A549 (cell line): Measurements from ENCODE around the gene ZGLP1. TPM values are rescaled to one million over a fixed set of nuclear protein-coding genes. Genes with fewer than 3 reads are reported as not detected.

Source experiments
- ATAC-seq, 2 experiments: fragments of 200-7000 bp in 1 of 2; fragments of >200 bp in 1 of 2; cut with Nextera tagmentation in 1 of 2; cut with Tn5 transposase in 1 of 2; 3 replicates each; pipeline versions ENCODE4 v1.8.0 to v1.9.1; 2018 to 2020; ENCODE audit warnings: mild to moderate bottlenecking in 1 of 2, moderate library complexity in 1 of 2
- CTCF ChIA-PET: fragments of 300-600 bp; sonication (Branson Sonifier 250); formaldehyde crosslinking; extraction: SDS; loops from one replicate; lab custom pipeline; 2021; ENCODE audit warnings: antibody characterized with exemption, inconsistent platforms; lab: Yijun Ruan, JAX
- POLR2A ChIA-PET: fragments of 350-600 bp; formaldehyde crosslinking; extraction: SDS; loops from one replicate; lab custom pipeline; 2021; ENCODE audit warnings: antibody characterized with exemption, inconsistent platforms; lab: Yijun Ruan, JAX
- DNase-seq, 2 experiments: peaks; one replicate each; pipeline versions ENCODE4 v3.0.0 to v3.0.0-alpha.2; 2011 to 2016; ENCODE audit warnings: low read depth in 1 of 2, low spot score in 1 of 2
- FAIRE-seq: peaks from 2 replicates; lab custom pipeline; 2011; peaks lifted over from hg19 to GRCh38; lab: Jason Lieb, UNC
- H3K27ac ChIP-seq, 2 experiments: fragments of >200 bp; sonication (Bioruptor Twin); formaldehyde crosslinking; 3 replicates each; pipeline ENCODE4 v1.5.1; 2016 to 2017
- H3K4me1 ChIP-seq: fragments of >200 bp; sonication (Bioruptor Twin); formaldehyde crosslinking; 3 replicates; pipeline ENCODE4 v1.6.1; 2016
- H3K4me2 ChIP-seq: fragments of >200 bp; sonication (Bioruptor Twin); formaldehyde crosslinking; 3 replicates; pipeline ENCODE4 v1.6.1; 2016
- H3K4me3 ChIP-seq: fragments of >200 bp; sonication (Bioruptor Twin); formaldehyde crosslinking; 3 replicates; pipeline ENCODE4 v1.5.1; 2016
- H3K9me3 ChIP-seq: fragments of >200 bp; sonication (Bioruptor Twin); formaldehyde crosslinking; 3 replicates; pipeline ENCODE4 v1.6.1; 2016
- CEBPB ChIP-seq, 2 experiments: fragments of >200 bp in 1 of 2; sonication (Bioruptor Twin) in 1 of 2; formaldehyde crosslinking in 1 of 2; IDR thresholded peaks; 2 replicates each; pipeline ENCODE4 v1.6.1; 2012 to 2016
- CHD2 ChIP-seq: fragments of 150-350 bp; IDR thresholded peaks from 2 replicates; pipeline ENCODE4 v1.6.1; 2014; ENCODE audit warnings: low read length; ENCODE audit not compliant: partially characterized antibody
- CHD4 ChIP-seq: fragments of 200-600 bp; sonication (generic); IDR thresholded peaks from 2 replicates; pipeline ENCODE4 v1.6.1; 2016; ENCODE audit warnings: antibody characterized with exemption, mild to moderate bottlenecking, borderline replicate concordance
- EHMT2 ChIP-seq: fragments of 200-600 bp; sonication (generic); IDR thresholded peaks from 2 replicates; pipeline ENCODE4 v1.6.1; 2016; ENCODE audit warnings: antibody characterized with exemption, low read depth, mild to moderate bottlenecking, moderate library complexity
- HDAC2 ChIP-seq: fragments of 200-600 bp; sonication (generic); IDR thresholded peaks from 2 replicates; pipeline ENCODE4 v1.6.1; 2016
- HEYL ChIP-seq: fragments of 250-450 bp; sonication (Bioruptor Pico); IDR thresholded peaks from 2 replicates; pipeline ENCODE4 v1.8.0; 2021; ENCODE audit warnings: mild to moderate bottlenecking, moderate library complexity
- HMGXB4 ChIP-seq: fragments of 250-450 bp; sonication (Bioruptor Pico); IDR thresholded peaks from 2 replicates; pipeline ENCODE4 v1.5.0; 2021; ENCODE audit warnings: mild to moderate bottlenecking, moderate library complexity, borderline replicate concordance
- HOXA7 ChIP-seq: fragments of 250-450 bp; sonication (Bioruptor Pico); IDR thresholded peaks from 2 replicates; pipeline ENCODE4 v1.5.0; 2020; ENCODE audit warnings: mild to moderate bottlenecking, moderate library complexity
- HOXB13 ChIP-seq: fragments of 250-450 bp; sonication (Bioruptor Pico); IDR thresholded peaks from 2 replicates; pipeline ENCODE4 v1.5.0; 2020; ENCODE audit warnings: low read depth, mild to moderate bottlenecking, moderate library complexity
- KDM5A ChIP-seq: fragments of 200-600 bp; sonication (generic); IDR thresholded peaks from 2 replicates; pipeline ENCODE4 v1.6.1; 2016; ENCODE audit warnings: antibody characterized with exemption, mild to moderate bottlenecking
- MAFK ChIP-seq: fragments of 450-650 bp; IDR thresholded peaks from 2 replicates; pipeline ENCODE4 v1.6.1; 2014; ENCODE audit not compliant: partially characterized antibody
- MAZ ChIP-seq: fragments of 150-350 bp; IDR thresholded peaks from 2 replicates; pipeline ENCODE4 v1.6.1; 2014; ENCODE audit warnings: antibody characterized with exemption, low read depth, low read length, borderline replicate concordance
- NR3C1 ChIP-seq: fragments of >200 bp; sonication (Bioruptor Twin); formaldehyde crosslinking; IDR thresholded peaks from 3 replicates; pipeline ENCODE4 v1.6.1; 2017
- RAD21 ChIP-seq, 2 experiments: fragments of >200 bp in 1 of 2; sonication (Bioruptor Twin) in 1 of 2; formaldehyde crosslinking in 1 of 2; IDR thresholded peaks in 1 of 2; conservative IDR thresholded peaks in 1 of 2; 2 replicates in 1 of 2; 3 replicates in 1 of 2; pipeline ENCODE4 v1.6.1; 2012 to 2018; ENCODE audit warnings: inconsistent platforms in 1 of 2
- RARB ChIP-seq: fragments of 250-450 bp; sonication (Bioruptor Pico); IDR thresholded peaks from 2 replicates; pipeline ENCODE4 v1.8.0; 2021; ENCODE audit warnings: mild to moderate bottlenecking, moderate library complexity
- RNF2 ChIP-seq: fragments of 200-600 bp; sonication (generic); IDR thresholded peaks from 2 replicates; pipeline ENCODE4 v1.6.1; 2016; ENCODE audit warnings: low read depth, mild to moderate bottlenecking, antibody characterized with exemption, moderate library complexity, borderline replicate concordance
- SMC3 ChIP-seq: fragments of >200 bp; sonication (Bioruptor Twin); formaldehyde crosslinking; IDR thresholded peaks from 3 replicates; pipeline ENCODE4 v1.6.1; 2018; ENCODE audit warnings: inconsistent platforms
- SREBF2 ChIP-seq: fragments of 450-650 bp; IDR thresholded peaks from 2 replicates; pipeline ENCODE4 v1.6.1; 2014; ENCODE audit warnings: mild to moderate bottlenecking, moderate library complexity
- TFCP2L1 ChIP-seq: fragments of 250-450 bp; sonication (Bioruptor Pico); IDR thresholded peaks from 2 replicates; pipeline ENCODE4 v1.5.0; 2021; ENCODE audit warnings: mild to moderate bottlenecking
- ZC3H11A ChIP-seq: fragments of 450-650 bp; IDR thresholded peaks from 2 replicates; pipeline ENCODE4 v1.6.1; 2014; ENCODE audit warnings: antibody characterized with exemption, mild to moderate bottlenecking
- ZFP36 ChIP-seq: fragments of 450-650 bp; IDR thresholded peaks from 2 replicates; pipeline ENCODE4 v1.6.1; 2014; ENCODE audit warnings: borderline replicate concordance; ENCODE audit not compliant: partially characterized antibody
- ZNF302 ChIP-seq: fragments of 250-450 bp; sonication (Bioruptor Pico); IDR thresholded peaks from 2 replicates; pipeline ENCODE4 v1.9.0; 2021; ENCODE audit warnings: inconsistent platforms, mild to moderate bottlenecking, moderate library complexity
- WGBS: methylation state at CpG from one replicate; pipeline ENCODE4 v1.1.6; 2017; ENCODE audit errors: missing lambda C conversion rate; 5-methylcytosine and 5-hydroxymethylcytosine counted together
- polyA plus RNA-seq, 4 experiments: library from polyadenylated mRNA; depleted of rRNA in 3 of 4; stranded (reverse); fragments of >200 nt; fragmentation: RNase III in 1 of 4; extraction: RNeasy Plus Mini Kit Qiagen cat#74134 plus additional on column Dnase treatment in 1 of 4; gene quantifications; 2 replicates in 3 of 4; 3 replicates in 1 of 4; pipeline ENCODE4 v1.2.3, GENCODE V29; 2011 to 2017
- TF ChIP-seq, protein P1 (sequence below): IDR thresholded peaks from 2 replicates; pipeline ENCODE4 v1.6.1; 2012
- TF ChIP-seq, protein P2 (sequence below): fragments of 250-450 bp; sonication (Bioruptor Pico); IDR thresholded peaks from 2 replicates; pipeline ENCODE4 v1.5.0; 2020; ENCODE audit warnings: low read depth, mild to moderate bottlenecking, moderate library complexity
- TF ChIP-seq, protein P3 (sequence below): fragments of 450-650 bp; IDR thresholded peaks from 2 replicates; pipeline ENCODE4 v1.6.1; 2014; ENCODE audit warnings: antibody characterized with exemption
- TF ChIP-seq, protein P4 (sequence below): IDR thresholded peaks from 2 replicates; pipeline ENCODE4 v1.6.1; 2012

ZGLP1 gene
- polyA plus RNA-seq, 2 of the 4 experiments (the other 2 are of a cell fraction), result 0.84 to 1.9 TPM

DNA sequence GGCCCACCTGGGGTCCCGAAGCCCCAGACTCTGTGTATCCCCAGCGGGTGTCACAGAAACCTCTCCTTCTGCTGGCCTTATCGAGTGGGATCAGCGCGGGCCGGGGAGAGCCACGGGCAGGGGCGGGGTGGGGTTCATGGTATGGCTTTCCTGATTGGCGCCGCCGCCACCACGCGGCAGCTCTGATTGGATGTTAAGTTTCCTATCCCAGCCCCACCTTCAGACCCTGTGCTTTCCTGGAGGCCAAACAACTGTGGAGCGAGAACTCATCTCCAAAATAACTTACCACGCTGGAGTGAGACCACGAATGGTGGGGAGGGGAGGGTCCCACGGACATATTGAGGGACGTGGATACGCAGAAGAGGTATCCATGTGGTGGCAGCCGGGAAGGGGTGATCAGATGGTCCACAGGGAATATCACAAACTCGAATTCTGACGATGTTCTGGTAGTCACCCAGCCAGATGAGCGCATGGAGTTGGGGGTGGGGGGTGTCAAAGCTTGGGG, 20.9 kb downstream of the ZGLP1 start:
- CTCF ChIA-PET, result interaction anchor here (0.6 to 1.4 kb wide), 8 partner anchors 17 to 127 kb away, joined by 3 to 7 read pairs (median 3); partner anchors contain the start of gene ICAM1
- peak; percentile 75 to 85 for DNase-seq
- TF ChIP-seq SMC3 (no peak), HOXB13 (no peak)
- TF ChIP-seq, all 56 proteins: peak for 0
- Histone ChIP-seq H3K9me3 (no peaks in the 10 kb centered on the region), H3K4me1 (peaks cover 16% of the 10 kb centered on the region), H3K4me3 (peak overlapping the region; percentile 52), H3K27ac (peak overlapping the region; percentile 48 to 81), H3K4me2 (peak overlapping the region; percentile 97)
- ATAC-seq (peak; percentile 62 to 76; a peak in 5 of 6 replicates), FAIRE-seq (no peak)
- POLR2A ChIA-PET, result interaction anchor here (0.5 to 2.0 kb wide), 4 partner anchors 18 to 92 kb away, joined by 6 to 10 read pairs (median 7); partner anchors contain the start of genes ICAM1, RAVER1 and TYK2
- 9% methylated on average over 9 of the region's 23 CpGs for WGBS

DNA sequence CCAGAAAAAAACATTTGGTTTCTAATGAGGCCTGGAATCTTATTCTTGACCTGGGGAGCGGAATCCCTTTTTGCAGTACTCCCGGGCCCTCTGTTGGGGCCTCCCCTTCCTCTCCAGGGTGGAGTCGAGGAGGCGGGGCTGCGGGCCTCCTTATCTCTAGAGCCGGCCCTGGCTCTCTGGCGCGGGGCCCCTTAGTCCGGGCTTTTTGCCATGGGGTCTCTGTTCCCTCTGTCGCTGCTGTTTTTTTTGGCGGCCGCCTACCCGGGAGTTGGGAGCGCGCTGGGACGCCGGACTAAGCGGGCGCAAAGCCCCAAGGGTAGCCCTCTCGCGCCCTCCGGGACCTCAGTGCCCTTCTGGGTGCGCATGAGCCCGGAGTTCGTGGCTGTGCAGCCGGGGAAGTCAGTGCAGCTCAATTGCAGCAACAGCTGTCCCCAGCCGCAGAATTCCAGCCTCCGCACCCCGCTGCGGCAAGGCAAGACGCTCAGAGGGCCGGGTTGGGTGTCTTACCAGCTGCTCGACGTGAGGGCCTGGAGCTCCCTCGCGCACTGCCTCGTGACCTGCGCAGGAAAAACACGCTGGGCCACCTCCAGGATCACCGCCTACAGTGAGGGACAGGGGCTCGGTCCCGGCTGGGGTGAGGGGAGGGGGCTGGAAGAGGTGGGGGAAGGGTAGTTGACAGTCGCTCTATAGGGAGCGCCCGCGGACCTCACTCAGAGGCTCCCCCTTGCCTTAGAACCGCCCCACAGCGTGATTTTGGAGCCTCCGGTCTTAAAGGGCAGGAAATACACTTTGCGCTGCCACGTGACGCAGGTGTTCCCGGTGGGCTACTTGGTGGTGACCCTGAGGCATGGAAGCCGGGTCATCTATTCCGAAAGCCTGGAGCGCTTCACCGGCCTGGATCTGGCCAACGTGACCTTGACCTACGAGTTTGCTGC, 22.5 kb downstream of the ZGLP1 start, which contains the start of gene ICAM4:
Gene ICAM4, plus strand, starts transcription at position 153 of the 935 bp plus-strand sequence. Its CDS starts 58 bp downstream, at position 211.
- H3K27ac ChIP-seq, result 0 out of 6 replicates have a peak within 1 kb of the TSS, but pooled peaks of 1 of the 2 experiments have one; percentile 5
- no peak for DNase-seq

DNA sequence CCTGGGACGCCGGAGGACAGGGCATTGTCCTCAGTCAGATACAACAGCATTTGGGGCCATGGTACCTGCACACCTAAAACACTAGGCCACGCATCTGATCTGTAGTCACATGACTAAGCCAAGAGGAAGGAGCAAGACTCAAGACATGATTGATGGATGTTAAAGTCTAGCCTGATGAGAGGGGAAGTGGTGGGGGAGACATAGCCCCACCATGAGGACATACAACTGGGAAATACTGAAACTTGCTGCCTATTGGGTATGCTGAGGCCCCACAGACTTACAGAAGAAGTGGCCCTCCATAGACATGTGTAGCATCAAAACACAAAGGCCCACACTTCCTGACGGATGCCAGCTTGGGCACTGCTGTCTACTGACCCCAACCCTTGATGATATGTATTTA, 24.2 kb downstream of the ZGLP1 start:
- Histone ChIP-seq H3K4me3 (no peak overlapping the region), H3K9me3 (no peaks in the 10 kb centered on the region), H3K27ac (no peak overlapping the region), H3K4me1 (peaks cover 13% of the 10 kb centered on the region), H3K4me2 (no peak overlapping the region)
- FAIRE-seq (no peak), DNase-seq (no peak), ATAC-seq (no peak)
- ChIA-PET POLR2A (no interaction called here), CTCF (interaction anchor here (1.1 to 2.5 kb wide), 5 partner anchors 13 to 106 kb away, joined by 3 to 10 read pairs (median 5); partner anchors contain the start of gene TYK2)
- TF ChIP-seq, protein P1, sequence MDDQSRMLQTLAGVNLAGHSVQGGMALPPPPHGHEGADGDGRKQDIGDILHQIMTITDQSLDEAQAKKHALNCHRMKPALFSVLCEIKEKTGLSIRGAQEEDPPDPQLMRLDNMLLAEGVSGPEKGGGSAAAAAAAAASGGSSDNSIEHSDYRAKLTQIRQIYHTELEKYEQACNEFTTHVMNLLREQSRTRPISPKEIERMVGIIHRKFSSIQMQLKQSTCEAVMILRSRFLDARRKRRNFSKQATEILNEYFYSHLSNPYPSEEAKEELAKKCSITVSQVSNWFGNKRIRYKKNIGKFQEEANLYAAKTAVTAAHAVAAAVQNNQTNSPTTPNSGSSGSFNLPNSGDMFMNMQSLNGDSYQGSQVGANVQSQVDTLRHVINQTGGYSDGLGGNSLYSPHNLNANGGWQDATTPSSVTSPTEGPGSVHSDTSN, result no peak
- TF ChIP-seq, protein P2, sequence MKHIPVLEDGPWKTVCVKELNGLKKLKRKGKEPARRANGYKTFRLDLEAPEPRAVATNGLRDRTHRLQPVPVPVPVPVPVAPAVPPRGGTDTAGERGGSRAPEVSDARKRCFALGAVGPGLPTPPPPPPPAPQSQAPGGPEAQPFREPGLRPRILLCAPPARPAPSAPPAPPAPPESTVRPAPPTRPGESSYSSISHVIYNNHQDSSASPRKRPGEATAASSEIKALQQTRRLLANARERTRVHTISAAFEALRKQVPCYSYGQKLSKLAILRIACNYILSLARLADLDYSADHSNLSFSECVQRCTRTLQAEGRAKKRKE (CRISPR knock-in tag), result no peak
- no peak for TF ChIP-seq NR3C1
- no peak for TF ChIP-seq ZC3H11A
- TF ChIP-seq SMC3, result no peak
- TF ChIP-seq CHD2, result no peak
- no peak for TF ChIP-seq ZNF302 (CRISPR knock-in tag)
- TF ChIP-seq HMGXB4, result no peak
- TF ChIP-seq RAD21 (conservative IDR thresholded peaks at IDR 0.05 in 1 of 2, IDR thresholded peaks at IDR 0.05 in 1 of 2), result no peak
- 83% methylated on average over 3 of the region's 4 CpGs for WGBS

More for the DNA sequence above, 22.5 kb downstream of the ZGLP1 start, which contains the start of gene ICAM4:
- ChIA-PET CTCF (interaction anchor here (0.9 to 2.5 kb wide), 6 partner anchors 15 to 104 kb away, joined by 3 to 10 read pairs (median 4); partner anchors contain the start of gene TYK2), POLR2A (no interaction called here)
- Histone ChIP-seq H3K4me2 (no peak within 1 kb of the TSS), H3K9me3 (no peaks in the 10 kb centered on the region), H3K4me1 (peaks cover 23% of the 10 kb centered on the region), H3K4me3 (no peak within 1 kb of the TSS)
- ATAC-seq (no peak), FAIRE-seq (no peak)
- no peak for TF ChIP-seq CHD4
- TF ChIP-seq, protein P3, sequence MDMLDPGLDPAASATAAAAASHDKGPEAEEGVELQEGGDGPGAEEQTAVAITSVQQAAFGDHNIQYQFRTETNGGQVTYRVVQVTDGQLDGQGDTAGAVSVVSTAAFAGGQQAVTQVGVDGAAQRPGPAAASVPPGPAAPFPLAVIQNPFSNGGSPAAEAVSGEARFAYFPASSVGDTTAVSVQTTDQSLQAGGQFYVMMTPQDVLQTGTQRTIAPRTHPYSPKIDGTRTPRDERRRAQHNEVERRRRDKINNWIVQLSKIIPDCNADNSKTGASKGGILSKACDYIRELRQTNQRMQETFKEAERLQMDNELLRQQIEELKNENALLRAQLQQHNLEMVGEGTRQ, result no peak
- TF ChIP-seq EHMT2, result no peak
- TF ChIP-seq SREBF2, result no peak
- no peak for TF ChIP-seq RARB (CRISPR knock-in tag)
- no peak for TF ChIP-seq RNF2
- no peak for TF ChIP-seq MAFK
- TF ChIP-seq ZNF302 (CRISPR knock-in tag), result no peak
- TF ChIP-seq ZFP36, result no peak
- TF ChIP-seq HOXA7 (CRISPR knock-in tag), result no peak
- no peak for TF ChIP-seq MAZ
- TF ChIP-seq, protein P4, sequence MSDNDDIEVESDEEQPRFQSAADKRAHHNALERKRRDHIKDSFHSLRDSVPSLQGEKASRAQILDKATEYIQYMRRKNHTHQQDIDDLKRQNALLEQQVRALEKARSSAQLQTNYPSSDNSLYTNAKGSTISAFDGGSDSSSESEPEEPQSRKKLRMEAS, result no peak
- no peak for TF ChIP-seq HMGXB4
- no peak for TF ChIP-seq TFCP2L1 (CRISPR knock-in tag)
- TF ChIP-seq HEYL (CRISPR knock-in tag), result no peak
- no peak for TF ChIP-seq KDM5A
- no peak for TF ChIP-seq HDAC2
- no peak for TF ChIP-seq CEBPB (IDR thresholded peaks at IDR 0.05)
- WGBS, result 83% methylated on average over 20 of the region's 59 CpGs
